HEK293 (cell line): ENCODE data around the gene KIF3B.
"Not testable (repeated sequence)": the region's sequence is repeated elsewhere in the genome, so short reads cannot be mapped to it uniquely, and the experiment has no call there.

Source experiments
- CTCF ChIA-PET: fragments of 350-600 bp; formaldehyde crosslinking; extraction: SDS; loops from one replicate; lab custom pipeline; 2021; ENCODE audit warnings: antibody characterized with exemption; lab: Yijun Ruan, JAX
- POLR2A ChIA-PET: fragments of 300-600 bp; formaldehyde crosslinking; extraction: SDS; loops from one replicate; lab custom pipeline; 2020; ENCODE audit warnings: antibody characterized with exemption, inconsistent platforms; lab: Yijun Ruan, JAX
- H3K27ac ChIP-seq: fragments of 200-500 bp; sonication (Bioruptor generic); 2 replicates; pipeline ENCODE4 v1.5.1; 2014; ENCODE audit warnings: low read depth, low read length, control low read depth, inconsistent platforms; ENCODE audit errors: extremely low read depth
- H3K36me3 ChIP-seq, 2 experiments: fragments of 200-500 bp in 1 of 2; sonication (Bioruptor generic) in 1 of 2; 1 replicate in 1 of 2; 2 replicates in 1 of 2; pipeline ENCODE4 v1.5.1; 2014 to 2017; ENCODE audit warnings: inconsistent platforms in 2 of 2, low read length in 2 of 2; ENCODE audit not compliant: control insufficient read depth in 2 of 2, insufficient read depth in 1 of 2
- H3K4me1 ChIP-seq: fragments of 200-500 bp; sonication (Bioruptor generic); 2 replicates; pipeline ENCODE4 v1.5.1; 2014; ENCODE audit warnings: mild to moderate bottlenecking, low read length, inconsistent platforms; ENCODE audit not compliant: control insufficient read depth, insufficient read depth
- H3K4me3 ChIP-seq: 2 replicates; pipeline ENCODE4 v1.5.1; 2011; ENCODE audit warnings: low read depth, mild to moderate bottlenecking, control low read depth, low read length, moderate library complexity
- H3K9me3 ChIP-seq: fragments of 200-500 bp; sonication (Bioruptor generic); 2 replicates; pipeline ENCODE4 v1.5.1; 2014; ENCODE audit warnings: low read depth, low read length, inconsistent platforms; ENCODE audit not compliant: control insufficient read depth, insufficient read depth
- BCL11A ChIP-seq: fragments of 450-650 bp; formaldehyde crosslinking; IDR thresholded peaks from 2 replicates; pipeline ENCODE4 v1.5.1; 2016; ENCODE audit warnings: low read depth, missing biosample characterization, missing genetic modification characterization
- EGR2 ChIP-seq: fragments of 450-650 bp; formaldehyde crosslinking; IDR thresholded peaks from 2 replicates; pipeline ENCODE4 v1.5.1; 2016; ENCODE audit warnings: low read depth, missing biosample characterization, missing genetic modification characterization
- HOXC10 ChIP-seq: sonication (generic); formaldehyde crosslinking; IDR thresholded peaks from 2 replicates; pipeline ENCODE4 v1.8.1; 2023; ENCODE audit warnings: mild to moderate bottlenecking, missing genetic modification reagents
- MYNN ChIP-seq: fragments of 450-650 bp; formaldehyde crosslinking; IDR thresholded peaks from 2 replicates; pipeline ENCODE4 v1.5.1; 2016; ENCODE audit warnings: missing biosample characterization, missing genetic modification characterization, borderline replicate concordance
- SP2 ChIP-seq: fragments of 450-650 bp; formaldehyde crosslinking; IDR thresholded peaks from 2 replicates; pipeline ENCODE4 v1.5.1; 2016; ENCODE audit warnings: missing biosample characterization, missing genetic modification characterization
- ZBTB7A ChIP-seq: fragments of 450-650 bp; formaldehyde crosslinking; IDR thresholded peaks from 2 replicates; pipeline ENCODE4 v1.5.1; 2016; ENCODE audit warnings: low read depth, missing biosample characterization, missing genetic modification characterization
- ZFP69B ChIP-seq: fragments of 450-650 bp; formaldehyde crosslinking; IDR thresholded peaks from 2 replicates; pipeline ENCODE4 v1.5.1; 2016; ENCODE audit warnings: missing biosample characterization, missing genetic modification characterization
- ZNF10 ChIP-seq: fragments of 450-650 bp; formaldehyde crosslinking; IDR thresholded peaks from 2 replicates; pipeline ENCODE4 v1.5.1; 2017; ENCODE audit warnings: missing biosample characterization, missing genetic modification characterization
- ZNF138 ChIP-seq: fragments of 450-650 bp; formaldehyde crosslinking; IDR thresholded peaks from 2 replicates; pipeline ENCODE4 v1.5.1; 2016; ENCODE audit warnings: missing biosample characterization, missing genetic modification characterization, borderline replicate concordance
- ZNF184 ChIP-seq: fragments of 450-650 bp; IDR thresholded peaks from 2 replicates; pipeline ENCODE4 v1.5.1; 2018; ENCODE audit warnings: missing biosample characterization, mild to moderate bottlenecking, missing genetic modification characterization
- ZNF223 ChIP-seq: fragments of 450-650 bp; formaldehyde crosslinking; IDR thresholded peaks from 2 replicates; pipeline ENCODE4 v1.5.1; 2016; ENCODE audit warnings: missing biosample characterization, missing genetic modification characterization
- ZNF311 ChIP-seq: fragments of 450-650 bp; formaldehyde crosslinking; IDR thresholded peaks from 2 replicates; pipeline ENCODE4 v1.5.1; 2017; ENCODE audit warnings: missing biosample characterization, missing genetic modification characterization, borderline replicate concordance
- ZNF324 ChIP-seq: fragments of 450-650 bp; formaldehyde crosslinking; IDR thresholded peaks from 2 replicates; pipeline ENCODE4 v1.5.1; 2016; ENCODE audit warnings: missing biosample characterization, missing genetic modification characterization
- ZNF354C ChIP-seq: fragments of 450-650 bp; formaldehyde crosslinking; IDR thresholded peaks from 2 replicates; pipeline ENCODE4 v1.5.1; 2016; ENCODE audit warnings: missing biosample characterization, missing genetic modification characterization, low read depth, borderline replicate concordance
- ZNF423 ChIP-seq: fragments of 450-650 bp; formaldehyde crosslinking; IDR thresholded peaks from 2 replicates; pipeline ENCODE4 v1.5.1; 2016; ENCODE audit warnings: missing biosample characterization, missing genetic modification characterization
- ZNF501 ChIP-seq: fragments of 450-650 bp; formaldehyde crosslinking; IDR thresholded peaks from 2 replicates; pipeline ENCODE4 v1.5.1; 2016; ENCODE audit warnings: missing biosample characterization, missing genetic modification characterization
- ZNF530 ChIP-seq: fragments of 450-650 bp; formaldehyde crosslinking; IDR thresholded peaks from 2 replicates; pipeline ENCODE4 v1.5.1; 2016; ENCODE audit warnings: low read depth, missing biosample characterization, missing genetic modification characterization
- ZNF623 ChIP-seq: fragments of 450-650 bp; formaldehyde crosslinking; IDR thresholded peaks from 2 replicates; pipeline ENCODE4 v1.5.1; 2016; ENCODE audit warnings: missing biosample characterization, missing genetic modification characterization
- ZSCAN23 ChIP-seq: fragments of 450-650 bp; formaldehyde crosslinking; IDR thresholded peaks from 2 replicates; pipeline ENCODE4 v1.5.1; 2016; ENCODE audit warnings: missing biosample characterization, missing genetic modification characterization
- TF ChIP-seq, protein P1 (sequence below): fragments of 450-650 bp; formaldehyde crosslinking; IDR thresholded peaks from 2 replicates; pipeline ENCODE4 v1.5.1; 2016; ENCODE audit warnings: missing biosample characterization, missing genetic modification characterization

The KIF3B gene

DNA sequence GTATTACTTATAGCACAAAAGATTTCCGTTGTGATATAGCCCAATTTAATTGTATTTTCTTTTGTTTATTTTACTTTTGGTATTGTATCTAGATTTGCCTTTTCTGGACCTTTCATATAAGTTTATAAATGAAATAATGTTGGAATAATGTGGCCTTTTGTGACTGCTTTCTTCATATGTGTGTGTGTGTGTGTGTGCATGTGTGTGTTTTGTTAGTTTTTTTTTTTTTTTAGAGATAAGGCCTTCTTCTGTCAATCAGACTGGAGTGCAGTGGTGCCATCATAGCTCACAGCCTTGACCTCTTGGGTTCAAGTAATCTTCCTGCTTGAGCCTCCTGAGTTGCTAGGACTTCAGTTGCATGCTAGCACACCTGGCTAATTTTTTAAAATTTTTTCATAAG lies 42.9 kb downstream of the KIF3B start:
- Histone ChIP-seq H3K27ac (no peak overlapping the region), H3K36me3 (peaks cover 0 to 26% of the 10 kb centered on the region in 2 experiments; a peak in 2 of 3 replicates), H3K4me3 (no peak overlapping the region), H3K9me3 (no peaks in the 10 kb centered on the region), H3K4me1 (no peaks in the 10 kb centered on the region)
- CTCF ChIA-PET = no interaction called here
- TF ChIP-seq ZNF530 = no peak
- TF ChIP-seq EGR2 (tag by site-specific recombination) = no peak
- TF ChIP-seq ZFP69B (tag by site-specific recombination) = no peak
- TF ChIP-seq ZNF423 (tag by site-specific recombination) = no peak
- no peak for TF ChIP-seq SP2 (tag by site-specific recombination)
- no peak for TF ChIP-seq ZNF311 (tag by site-specific recombination)
- no peak for TF ChIP-seq ZNF138 (tag by site-specific recombination)
- no peak for TF ChIP-seq ZBTB7A (tag by site-specific recombination)
- no peak for TF ChIP-seq ZNF623 (tag by site-specific recombination)
- no peak for TF ChIP-seq HOXC10 (CRISPR knock-in tag)
- no peak for TF ChIP-seq ZNF324
- TF ChIP-seq ZNF354C (tag by site-specific recombination) = no peak
- no peak for TF ChIP-seq ZNF10
- TF ChIP-seq ZSCAN23 (tag by site-specific recombination) = no peak
- POLR2A ChIA-PET = no interaction called here

DNA sequence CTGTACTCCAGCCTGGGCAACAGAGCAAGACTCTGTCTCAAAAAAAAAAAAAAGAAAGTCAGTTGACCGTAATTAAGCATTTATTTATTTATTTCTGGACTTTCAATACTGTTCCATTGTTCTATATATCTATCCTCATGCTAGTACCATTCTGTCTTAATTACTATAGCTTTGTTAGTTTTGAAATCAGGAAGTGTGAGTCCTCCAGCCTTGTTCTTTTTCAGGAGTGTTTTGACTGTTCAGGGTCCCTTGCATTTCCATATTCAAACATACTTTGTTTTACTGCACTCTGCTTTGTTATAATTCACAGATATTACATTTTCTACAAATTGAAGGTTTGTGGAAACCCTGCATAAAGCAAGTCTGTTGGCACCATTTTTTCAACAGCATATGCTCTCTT lies 43.9 kb downstream of the KIF3B start:
- POLR2A ChIA-PET = no interaction called here
- TF ChIP-seq MYNN = no peak
- no peak for TF ChIP-seq ZNF223
- TF ChIP-seq BCL11A (tag by site-specific recombination) = no peak
- no peak for TF ChIP-seq ZNF184 (tag by site-specific recombination)
- no peak for TF ChIP-seq ZNF501 (tag by site-specific recombination)
- TF ChIP-seq, protein P1, sequence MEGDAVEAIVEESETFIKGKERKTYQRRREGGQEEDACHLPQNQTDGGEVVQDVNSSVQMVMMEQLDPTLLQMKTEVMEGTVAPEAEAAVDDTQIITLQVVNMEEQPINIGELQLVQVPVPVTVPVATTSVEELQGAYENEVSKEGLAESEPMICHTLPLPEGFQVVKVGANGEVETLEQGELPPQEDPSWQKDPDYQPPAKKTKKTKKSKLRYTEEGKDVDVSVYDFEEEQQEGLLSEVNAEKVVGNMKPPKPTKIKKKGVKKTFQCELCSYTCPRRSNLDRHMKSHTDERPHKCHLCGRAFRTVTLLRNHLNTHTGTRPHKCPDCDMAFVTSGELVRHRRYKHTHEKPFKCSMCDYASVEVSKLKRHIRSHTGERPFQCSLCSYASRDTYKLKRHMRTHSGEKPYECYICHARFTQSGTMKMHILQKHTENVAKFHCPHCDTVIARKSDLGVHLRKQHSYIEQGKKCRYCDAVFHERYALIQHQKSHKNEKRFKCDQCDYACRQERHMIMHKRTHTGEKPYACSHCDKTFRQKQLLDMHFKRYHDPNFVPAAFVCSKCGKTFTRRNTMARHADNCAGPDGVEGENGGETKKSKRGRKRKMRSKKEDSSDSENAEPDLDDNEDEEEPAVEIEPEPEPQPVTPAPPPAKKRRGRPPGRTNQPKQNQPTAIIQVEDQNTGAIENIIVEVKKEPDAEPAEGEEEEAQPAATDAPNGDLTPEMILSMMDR (tag by site-specific recombination) = no peak
- Histone ChIP-seq H3K27ac (no peak overlapping the region), H3K9me3 (no peaks in the 10 kb centered on the region), H3K36me3 (peaks cover 0 to 17% of the 10 kb centered on the region in 2 experiments; a peak in 2 of 3 replicates), H3K4me1 (no peaks in the 10 kb centered on the region), H3K4me3 (no peak overlapping the region)
- CTCF ChIA-PET = interaction anchor here (0.7 to 1.2 kb wide), 2 partner anchors 51 to 291 kb away, joined by 3 read pairs; no protein-coding TSS in a partner anchor

DNA sequence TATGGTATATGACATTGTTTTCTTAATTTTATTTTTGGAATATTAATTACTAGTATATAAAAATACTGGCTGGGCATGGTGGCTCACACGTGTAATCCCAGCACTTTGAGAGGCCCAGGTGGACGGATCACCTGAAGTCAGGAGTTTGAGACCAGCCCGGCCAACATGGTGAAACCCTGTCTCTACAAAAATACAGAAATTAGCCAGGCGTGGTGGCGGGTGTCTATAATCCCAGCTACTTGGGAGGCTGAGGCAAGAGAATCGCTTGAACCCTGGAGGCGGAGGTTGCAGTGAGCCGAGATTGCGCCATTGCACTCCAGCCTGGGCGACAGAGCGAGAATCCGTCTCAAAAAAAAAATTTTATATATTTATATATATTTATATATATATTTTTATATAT lies 44.8 kb downstream of the KIF3B start:
- POLR2A ChIA-PET, H3K9me3 ChIP-seq, H3K27ac ChIP-seq, H3K4me3 ChIP-seq, H3K4me1 ChIP-seq: not testable (repeated sequence)
- CTCF ChIA-PET = interaction anchor here (1.2 kb wide), 1 partner anchor 52 kb away, joined by 3 read pairs; no protein-coding TSS in a partner anchor
- peaks cover 0 to 13% of the 10 kb centered on the region in 2 experiments; a peak in 2 of 3 replicates for H3K36me3 ChIP-seq

DNA sequence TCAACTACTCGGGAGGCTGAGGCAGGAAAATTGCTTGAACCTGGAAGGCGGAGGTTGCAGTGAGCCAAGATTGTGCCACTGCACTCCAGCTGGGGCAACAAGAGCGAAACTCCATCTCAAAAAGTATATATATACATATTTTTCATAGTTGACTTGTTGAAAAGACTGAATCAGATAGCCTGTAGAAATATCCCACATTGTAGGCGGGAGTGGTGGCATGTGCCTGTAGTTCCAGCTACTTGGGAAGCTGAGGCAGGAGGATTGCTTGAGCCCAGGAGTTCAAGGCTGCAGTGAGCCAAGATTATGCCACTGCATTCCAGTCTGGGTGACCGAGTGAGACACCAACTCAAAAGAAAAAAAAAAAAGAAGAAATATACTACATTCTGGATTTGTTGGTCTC lies 46.3 kb downstream of the KIF3B start:
- H3K9me3 ChIP-seq, H3K4me1 ChIP-seq, CTCF ChIA-PET, H3K27ac ChIP-seq, H3K4me3 ChIP-seq: not testable (repeated sequence)
- H3K36me3 ChIP-seq = peaks cover 0 to 12% of the 10 kb centered on the region in 2 experiments; a peak in 2 of 3 replicates
- POLR2A ChIA-PET = interaction anchor here (0.6 kb wide), 1 partner anchor 15 kb away, joined by 4 read pairs; no protein-coding TSS in a partner anchor
